AG09319 (cell line): Measurements from ENCODE around the gene ASTN2.

Experiments used
- DNase-seq: peaks from one replicate; pipeline ENCODE4 v3.0.0-alpha.2; 2010; ENCODE audit warnings: low read depth; ENCODE audit errors: extremely low read depth
- TF ChIP-seq, protein P1 (sequence below): IDR thresholded peaks from 2 replicates; pipeline ENCODE4 v1.5.1; 2011; ENCODE audit warnings: low read depth, mild to moderate bottlenecking, inconsistent platforms, low read length, moderate library complexity

The ASTN2 gene

DNA sequence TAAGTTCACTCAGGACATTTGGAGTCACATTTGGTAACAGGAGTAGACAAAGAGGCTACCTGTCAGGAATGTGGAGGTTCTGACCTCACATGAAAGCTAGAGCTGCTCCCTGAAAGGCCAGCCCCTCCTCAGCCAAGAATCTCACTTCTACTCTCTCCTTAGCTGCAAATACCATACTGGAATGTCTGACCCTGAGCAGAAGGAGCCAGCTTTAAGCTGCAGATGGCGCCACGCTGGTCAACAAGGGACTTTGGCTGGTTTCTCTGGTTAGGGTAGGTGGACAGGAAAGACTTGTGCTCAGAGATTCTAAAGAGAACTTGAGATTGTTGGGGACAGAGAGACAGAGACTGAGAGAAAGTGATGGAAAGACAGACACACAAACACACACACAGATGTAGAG, 21.9 kb downstream of the ASTN2 start:
- no peak for DNase-seq
- TF ChIP-seq, protein P1, sequence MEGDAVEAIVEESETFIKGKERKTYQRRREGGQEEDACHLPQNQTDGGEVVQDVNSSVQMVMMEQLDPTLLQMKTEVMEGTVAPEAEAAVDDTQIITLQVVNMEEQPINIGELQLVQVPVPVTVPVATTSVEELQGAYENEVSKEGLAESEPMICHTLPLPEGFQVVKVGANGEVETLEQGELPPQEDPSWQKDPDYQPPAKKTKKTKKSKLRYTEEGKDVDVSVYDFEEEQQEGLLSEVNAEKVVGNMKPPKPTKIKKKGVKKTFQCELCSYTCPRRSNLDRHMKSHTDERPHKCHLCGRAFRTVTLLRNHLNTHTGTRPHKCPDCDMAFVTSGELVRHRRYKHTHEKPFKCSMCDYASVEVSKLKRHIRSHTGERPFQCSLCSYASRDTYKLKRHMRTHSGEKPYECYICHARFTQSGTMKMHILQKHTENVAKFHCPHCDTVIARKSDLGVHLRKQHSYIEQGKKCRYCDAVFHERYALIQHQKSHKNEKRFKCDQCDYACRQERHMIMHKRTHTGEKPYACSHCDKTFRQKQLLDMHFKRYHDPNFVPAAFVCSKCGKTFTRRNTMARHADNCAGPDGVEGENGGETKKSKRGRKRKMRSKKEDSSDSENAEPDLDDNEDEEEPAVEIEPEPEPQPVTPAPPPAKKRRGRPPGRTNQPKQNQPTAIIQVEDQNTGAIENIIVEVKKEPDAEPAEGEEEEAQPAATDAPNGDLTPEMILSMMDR: no peak

DNA sequence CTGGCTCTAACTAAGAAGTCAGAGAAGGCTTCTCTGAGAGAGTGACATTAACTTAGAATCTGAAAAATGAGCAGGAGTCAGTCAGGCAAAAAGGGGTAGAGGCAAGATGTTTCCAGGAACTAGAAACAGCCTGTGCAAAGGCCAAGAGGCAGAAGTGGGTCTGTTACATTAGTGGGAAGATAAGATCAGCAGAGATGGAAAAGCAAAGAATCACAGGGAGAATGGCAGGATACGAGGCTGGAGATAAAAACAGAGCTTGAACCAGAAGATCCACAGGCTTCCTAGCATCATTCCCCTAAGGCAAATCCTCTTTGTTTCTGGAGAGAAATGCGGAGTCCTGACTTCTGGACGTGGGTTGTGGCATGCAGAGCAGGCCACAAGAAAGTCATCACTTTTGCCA, 27.4 kb downstream of the ASTN2 start:
- TF ChIP-seq, protein P1: no peak
- no peak for DNase-seq

DNA sequence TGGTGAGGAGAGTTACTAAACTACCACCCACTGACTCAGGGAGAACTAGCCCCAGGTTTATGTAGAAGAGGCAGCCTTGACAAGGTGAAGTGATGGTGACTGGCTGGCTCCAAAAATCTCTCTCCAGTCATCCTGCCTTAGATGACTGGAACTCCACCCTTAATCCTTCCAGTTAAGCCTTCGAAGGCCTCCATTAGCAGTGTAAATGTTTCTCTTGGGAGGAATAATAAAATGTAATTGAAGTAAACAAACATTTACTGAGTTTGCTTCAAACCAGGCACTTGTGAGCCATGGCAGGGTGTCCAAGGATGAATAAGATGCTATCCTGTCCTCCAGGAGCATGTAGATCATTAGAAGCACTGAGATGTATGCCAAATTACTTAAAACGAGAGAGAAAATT, 35.5 kb downstream of the ASTN2 start:
- no peak for DNase-seq
- TF ChIP-seq, protein P1: no peak

DNA sequence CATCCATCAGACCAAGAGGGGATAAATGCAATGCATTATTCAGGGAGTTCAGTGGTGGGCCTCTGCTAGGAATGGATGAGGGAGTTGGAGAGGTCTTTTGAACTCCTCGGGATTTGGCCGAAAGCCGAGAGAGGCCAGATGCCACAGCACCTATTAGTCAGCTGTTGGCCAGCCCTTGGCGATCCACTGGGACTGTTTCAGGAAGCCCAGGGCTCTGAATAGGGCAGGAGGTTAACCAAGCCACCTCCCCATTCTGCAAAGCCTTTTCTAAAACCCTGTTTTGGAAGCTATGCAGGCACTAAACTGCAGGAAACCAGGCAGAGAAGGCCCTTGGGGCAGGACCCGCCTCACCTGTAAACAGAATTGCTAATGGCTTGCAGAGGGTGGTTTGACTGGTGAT, 37.8 kb downstream of the ASTN2 start:
- TF ChIP-seq, protein P1: no peak

DNA sequence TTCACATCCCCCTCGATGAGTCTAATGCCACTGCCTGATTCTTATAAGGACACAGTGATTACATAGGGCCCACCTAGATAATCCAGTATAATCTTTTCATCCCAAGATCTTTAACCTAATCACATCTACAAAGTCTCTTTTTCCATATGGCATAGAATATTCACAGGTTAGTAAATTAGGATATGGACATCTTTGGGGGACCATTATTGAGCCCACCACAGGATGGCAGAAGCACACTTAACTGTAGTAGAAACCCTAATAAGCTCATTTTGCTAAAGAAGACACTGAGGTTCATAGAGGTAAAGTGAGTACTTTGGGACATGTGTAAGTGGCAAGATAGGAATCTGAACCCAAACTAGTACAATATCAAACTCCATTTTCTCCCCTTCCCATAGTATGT, 38.9 kb downstream of the ASTN2 start:
- TF ChIP-seq, protein P1: no peak
- DNase-seq: no peak

More for the DNA sequence above, 37.8 kb downstream of the ASTN2 start:
- DNase-seq: no peak

DNA sequence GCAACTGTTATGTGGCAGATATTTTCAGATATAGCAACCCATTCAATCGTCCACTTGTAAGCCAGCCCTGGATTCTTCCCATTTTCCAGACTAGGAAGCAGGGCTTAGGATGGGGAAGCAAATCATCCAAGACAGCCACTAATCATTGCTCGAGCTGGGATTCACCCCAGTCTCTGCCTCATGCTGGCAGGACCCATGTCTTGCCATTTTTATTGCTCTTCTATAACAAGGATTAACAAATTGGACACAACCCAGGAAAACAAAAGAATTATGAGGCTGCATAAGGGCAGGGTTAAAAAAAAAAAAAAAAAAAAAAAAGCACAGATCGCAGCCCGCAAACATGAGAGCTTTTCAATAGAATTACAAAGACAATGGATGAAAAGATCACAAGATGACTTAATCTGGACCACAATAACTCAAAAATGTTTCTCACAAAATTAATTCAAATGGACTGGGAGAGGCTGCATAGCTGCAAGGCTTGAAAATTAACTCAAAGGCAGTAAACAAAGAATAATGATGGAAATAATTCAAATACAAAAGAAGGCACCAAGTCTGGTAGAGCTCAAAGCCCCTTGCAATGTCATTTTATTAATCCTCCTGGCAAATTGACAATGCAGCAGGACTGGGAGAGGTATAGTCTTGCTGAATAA, 40.7 kb downstream of the ASTN2 start:
- TF ChIP-seq, protein P1: no peak
- no peak for DNase-seq

DNA sequence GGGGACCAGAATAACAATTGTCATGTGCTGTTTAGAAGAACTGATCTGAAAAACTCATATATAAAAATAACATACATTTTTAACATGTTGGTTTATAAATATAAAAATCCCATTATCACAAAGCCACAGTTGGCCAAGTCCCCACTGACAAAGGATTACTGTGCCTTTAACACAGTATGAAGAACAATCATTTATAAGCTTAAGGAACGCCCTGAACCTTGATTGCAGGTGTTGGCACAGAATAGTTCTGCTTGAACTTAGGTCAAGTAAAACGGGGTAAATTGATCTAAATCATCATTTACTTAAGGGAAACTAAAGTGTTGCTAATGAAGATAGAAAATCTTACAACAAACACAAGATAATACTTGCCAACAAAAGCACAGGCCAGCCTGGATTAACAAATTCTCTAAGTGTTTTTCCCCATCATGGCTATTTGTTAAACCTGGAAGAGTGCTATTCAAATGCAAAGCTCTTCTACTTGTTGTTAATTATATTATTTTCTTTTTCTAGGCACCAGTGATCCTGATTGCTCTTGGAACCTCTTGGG, 46.1 kb downstream of the ASTN2 start:
- DNase-seq: no peak
- TF ChIP-seq, protein P1: no peak
